Gastroesophageal sphincter (tissue), 4 donors: ENCODE measurements around the gene C3. TPM values are rescaled to one million over a fixed set of nuclear protein-coding genes. Genes with fewer than 3 reads are reported as not detected.

Experiments used
- ATAC-seq: fragments of 150-250 bp; one replicate; pipeline ENCODE4 v1.9.1; 2016; ENCODE audit warnings: mild to moderate bottlenecking, moderate library complexity
- H3K27ac ChIP-seq, 4 donors: fragments of 200-600 bp; sonication (generic) in 3 of 4; 1 replicate in 3 of 4; 2 replicates in 1 of 4; pipeline ENCODE4 v1.5.1; 2016 to 2019
- H3K27me3 ChIP-seq: fragments of 200-600 bp; sonication (generic); one replicate; pipeline ENCODE4 v1.5.1; 2019
- H3K36me3 ChIP-seq, 2 donors: fragments of 200-600 bp; sonication (generic); one replicate each; pipeline ENCODE4 v1.5.1; 2019; ENCODE audit warnings: control low read depth in 1 of 2
- H3K4me1 ChIP-seq, 3 donors: fragments of 200-600 bp; sonication (generic); 1 replicate in 2 of 3; 2 replicates in 1 of 3; pipeline ENCODE4 v1.5.1; 2016 to 2019; ENCODE audit warnings: control low read depth in 2 of 3
- H3K4me3 ChIP-seq, 2 donors: fragments of 200-600 bp; sonication (generic); one replicate each; pipeline ENCODE4 v1.5.1; 2019; ENCODE audit warnings: mild to moderate bottlenecking in 1 of 2, moderate library complexity in 1 of 2
- H3K9me3 ChIP-seq, 3 donors: fragments of 200-600 bp; sonication (generic); one replicate each; pipeline ENCODE4 v1.5.1; 2017 to 2019; ENCODE audit warnings: control low read depth in 2 of 3
- CTCF ChIP-seq, 4 experiments: fragments of 200-600 bp in 2 of 4; fragments of 450-650 bp in 2 of 4; sonication (generic) in 1 of 4; IDR thresholded peaks; one replicate each; pipeline ENCODE4 v1.5.1; 2017 to 2019; ENCODE audit warnings: antibody characterized with exemption in 4 of 4, mild to moderate bottlenecking in 2 of 4, moderate library complexity in 2 of 4
- EP300 ChIP-seq: sonication (generic); formaldehyde crosslinking; IDR thresholded peaks from one replicate; pipeline ENCODE4 v1.6.1; 2017; ENCODE audit warnings: antibody characterized with exemption, mild to moderate bottlenecking
- POLR2A ChIP-seq, 2 donors: fragments of 450-650 bp; IDR thresholded peaks; one replicate each; pipeline ENCODE4 v1.6.1; 2017; ENCODE audit warnings: antibody characterized with exemption in 2 of 2, mild to moderate bottlenecking in 2 of 2, moderate library complexity in 1 of 2
- POLR2AphosphoS5 ChIP-seq: sonication (generic); formaldehyde crosslinking; IDR thresholded peaks from one replicate; pipeline ENCODE4 v1.6.1; 2017; ENCODE audit warnings: antibody characterized with exemption
- WGBS, 2 donors: methylation state at CpG; one replicate each; pipeline ENCODE4 v1.1.5; 2018; ENCODE audit warnings: low coverage in 1 of 2; 5-methylcytosine and 5-hydroxymethylcytosine counted together
- total RNA-seq, 4 donors: library from RNA; depleted of rRNA; stranded (reverse); fragments of >200 nt; gene quantifications; one replicate each; pipeline ENCODE4 v1.1.0, GENCODE V29; 2016

C3 gene
- total RNA-seq, 4 donors from 2014 or later, result 246 to 757 (median 594) TPM

GRCh38 chr19:6700586-6701316 is 19.7 kb downstream of the C3 start:
- Histone ChIP-seq H3K27me3 (peaks cover 31% of the 10 kb centered on the region), H3K27ac (no peak overlapping the region), H3K4me3 (no peak overlapping the region), H3K4me1 (no peaks in the 10 kb centered on the region), H3K9me3 (no peaks in the 10 kb centered on the region), H3K36me3 (peaks cover 0 to 14% of the 10 kb centered on the region in 2 donors)
- 81 to 85% methylated on average over 5 to 6 of the region's 8 CpGs for WGBS, 2 donors
- TF ChIP-seq POLR2A (IDR thresholded peaks at IDR 0.05), result no peak
- no peak for ATAC-seq

GRCh38 chr19:6699935-6700334 is 20.5 kb downstream of the C3 start:
- Histone ChIP-seq H3K4me1 (no peaks in the 10 kb centered on the region), H3K9me3 (no peaks in the 10 kb centered on the region), H3K27me3 (peaks cover 31% of the 10 kb centered on the region), H3K27ac (no peak overlapping the region), H3K4me3 (no peak overlapping the region), H3K36me3 (peaks cover 0 to 14% of the 10 kb centered on the region in 2 donors)
- TF ChIP-seq POLR2A (IDR thresholded peaks at IDR 0.05), result no peak
- TF ChIP-seq CTCF (IDR thresholded peaks at IDR 0.05), result no peak
- TF ChIP-seq EP300, result no peak
- no peak for TF ChIP-seq POLR2AphosphoS5
- ATAC-seq, result no peak

- no peak for TF ChIP-seq EP300
- TF ChIP-seq POLR2AphosphoS5, result no peak
- TF ChIP-seq CTCF (IDR thresholded peaks at IDR 0.05), result no peak
- TF ChIP-seq POLR2A (IDR thresholded peaks at IDR 0.05), result no peak
- H3K9me3 ChIP-seq, result no peaks in the 10 kb centered on the region
- H3K36me3 ChIP-seq, result peaks cover 0 to 30% of the 10 kb centered on the region in 2 donors
- H3K4me3 ChIP-seq, result no peak overlapping the region
- no peak for ATAC-seq
- peaks cover 44% of the 10 kb centered on the region for H3K27me3 ChIP-seq
- no peaks in the 10 kb centered on the region for H3K4me1 ChIP-seq
- WGBS, 2 donors, result no CpG with 5 or more reads among the region's 13 CpGs
- H3K27ac ChIP-seq, result no peak overlapping the region
Measured at GRCh38 chr19:6697291-6697690, 23.2 kb downstream of the C3 start.

- WGBS, 2 donors, result 73% methylated on average over 13 of the region's 18 CpGs; no CpG with 5 or more reads in 1 of the 2 donors
- peaks cover 46% of the 10 kb centered on the region for H3K27me3 ChIP-seq
- TF ChIP-seq POLR2AphosphoS5, result no peak
- TF ChIP-seq EP300, result no peak
- TF ChIP-seq CTCF (IDR thresholded peaks at IDR 0.05), result no peak
- TF ChIP-seq POLR2A (IDR thresholded peaks at IDR 0.05), result no peak
- no peak overlapping the region for H3K4me3 ChIP-seq
- ATAC-seq, result no peak
- H3K9me3 ChIP-seq, result no peaks in the 10 kb centered on the region
- no peaks in the 10 kb centered on the region for H3K4me1 ChIP-seq
- peaks cover 0 to 29% of the 10 kb centered on the region in 2 donors for H3K36me3 ChIP-seq
- H3K27ac ChIP-seq, result no peak overlapping the region
Measured at GRCh38 chr19:6696239-6696820, 24.1 kb downstream of the C3 start.

GRCh38 chr19:6694147-6694815 is 26.2 kb downstream of the C3 start:
- no peak for ATAC-seq
- Histone ChIP-seq H3K27me3 (peaks cover 50% of the 10 kb centered on the region), H3K4me1 (no peaks in the 10 kb centered on the region), H3K27ac (no peak overlapping the region), H3K4me3 (no peak overlapping the region), H3K36me3 (peaks cover 0 to 36% of the 10 kb centered on the region in 2 donors), H3K9me3 (no peaks in the 10 kb centered on the region)
- no peak for TF ChIP-seq EP300
- no peak for TF ChIP-seq POLR2AphosphoS5
- no peak for TF ChIP-seq POLR2A (IDR thresholded peaks at IDR 0.05)
- TF ChIP-seq CTCF (IDR thresholded peaks at IDR 0.05), result no peak
- WGBS, 2 donors, result 68 to 100% methylated on average over 1 to 4 of the region's 25 CpGs
